SK-N-SH (cell line): ENCODE data around the gene ACTL8.

Experiments used
- CTCF ChIP-seq: fragments of 200-600 bp; sonication (generic); IDR thresholded peaks from 2 replicates; pipeline ENCODE4 v1.6.1; 2017; ENCODE audit warnings: antibody characterized with exemption, mild to moderate bottlenecking, moderate library complexity
- EP300 ChIP-seq, 2 experiments: IDR thresholded peaks; 2 replicates each; pipeline versions ENCODE4 v1.4.0 to v1.6.1; 2012; ENCODE audit warnings: borderline replicate concordance in 1 of 2, low read depth in 1 of 2, low read length in 1 of 2
- FOSL2 ChIP-seq: IDR thresholded peaks from 2 replicates; pipeline ENCODE4 v1.4.0; 2012; ENCODE audit warnings: low read depth, mild to moderate bottlenecking, moderate library complexity, borderline replicate concordance
- MAX ChIP-seq: IDR thresholded peaks from 2 replicates; pipeline ENCODE4 v1.4.0; 2012; ENCODE audit warnings: low read depth
- NRF1 ChIP-seq: IDR thresholded peaks from 2 replicates; pipeline ENCODE4 v1.6.1; 2012; ENCODE audit warnings: low read depth, mild to moderate bottlenecking, low read length
- POLR2AphosphoS5 ChIP-seq: IDR thresholded peaks from 2 replicates; pipeline ENCODE4 v1.6.1; 2012; ENCODE audit warnings: low read depth, low read length
- RAD21 ChIP-seq: IDR thresholded peaks from 2 replicates; pipeline ENCODE4 v1.6.1; 2012; ENCODE audit warnings: mild to moderate bottlenecking, low read length
- REST ChIP-seq: IDR thresholded peaks from 2 replicates; pipeline ENCODE4 v1.6.1; 2012; ENCODE audit warnings: mild to moderate bottlenecking, low read depth, low read length, moderate library complexity
- TAF1 ChIP-seq: IDR thresholded peaks from 2 replicates; pipeline ENCODE4 v1.6.1; 2012; ENCODE audit warnings: low read depth, mild to moderate bottlenecking, low read length, moderate library complexity, borderline replicate concordance
- TCF12 ChIP-seq: IDR thresholded peaks from 2 replicates; pipeline ENCODE4 v1.4.0; 2012
- TEAD4 ChIP-seq: IDR thresholded peaks from 2 replicates; pipeline ENCODE4 v1.4.0; 2012; ENCODE audit warnings: mild to moderate bottlenecking, borderline replicate concordance; ENCODE audit not compliant: insufficient read depth
- USF2 ChIP-seq: fragments of 150-350 bp; IDR thresholded peaks from 2 replicates; pipeline ENCODE4 v1.6.1; 2017; ENCODE audit warnings: antibody characterized with exemption, low read length, low read depth, borderline replicate concordance

- TF ChIP-seq POLR2AphosphoS5 (no peak), CTCF (no peak), EP300 (IDR thresholded peaks at IDR 0.05; ENCODE audit: borderline replicate concordance in 1 of 2, low read depth in 1 of 2, low read length in 1 of 2) (0 out of 4 replicates have a peak, but pooled peaks of 1 of the 2 experiments have one; percentile 14), TEAD4 (no peak), TCF12 (peak; percentile 42), MAX (peak; percentile 92), RAD21 (no peak), REST (no peak), USF2 (no peak), FOSL2 (peak; percentile 19; the same call in 1 of the 2 replicates), TAF1 (no peak), NRF1 (no peak)
Observed at GRCh38 chr1:17875171-17875881, 120.2 kb downstream of the ACTL8 start.
